Measurements from ENCODE around the gene UNC5B.

The UNC5B gene

GRCh38 chr10:71348850-71349249, 136.5 kb downstream of the UNC5B start:
- DNase-seq = no peak

- no peak for DNase-seq
Observed at GRCh38 chr10:71349406-71349805, 137.0 kb downstream of the UNC5B start.

GRCh38 chr10:71351087-71351486, 138.7 kb downstream of the UNC5B start:
- DNase-seq = no peak

- DNase-seq = no peak
Observed at GRCh38 chr10:71351628-71352319, 139.4 kb downstream of the UNC5B start.

Data from right forelimb (tissue), 1 donor.